ENCODE measurements around the gene SMNDC1. TPM values are rescaled to one million over a fixed set of nuclear protein-coding genes. Genes with fewer than 3 reads are reported as not detected.

SMNDC1 gene
- total RNA-seq, 1 experiment from 2014 or later = 57.8 TPM

GRCh38 chr10:110303681-110304080, 1.0 kb downstream of the SMNDC1 start:
- intact Hi-C loops (cut with micrococcal nuclease; ENCODE audit: unreplicated experiment) = loop anchor here (10.0 kb wide), 1 partner anchor 611 kb away; the partner anchor contains the start of genes BBIP1 and SHOC2
- DNase-seq (ENCODE audit: low spot score) = no peak
- Histone ChIP-seq H3K27ac (ENCODE audit: low read depth, low read length, poor library complexity, severe bottlenecking) (peak overlapping the region; percentile 95), H3K4me3 (ENCODE audit: low read depth, low read length, poor library complexity, severe bottlenecking) (peak overlapping the region; percentile 81), H3K4me1 (ENCODE audit: insufficient read depth, low read length, poor library complexity, severe bottlenecking) (peaks cover 56% of the 10 kb centered on the region), H3K9me3 (ENCODE audit: low read depth, low read length, poor library complexity, severe bottlenecking) (no peaks in the 10 kb centered on the region), H3K27me3 (replicated peaks; ENCODE audit: insufficient read depth, low read depth, low read length, poor library complexity) (no peaks in the 10 kb centered on the region), H3K36me3 (ENCODE audit: insufficient read depth, low read length, poor library complexity, severe bottlenecking) (peaks cover 47% of the 10 kb centered on the region)
- TF ChIP-seq EZH2 (IDR thresholded peaks at IDR 0.05; ENCODE audit: borderline replicate concordance, low read depth, low read length, poor library complexity, severe bottlenecking) = no peak
- no peak for TF ChIP-seq CTCF (conservative IDR thresholded peaks at IDR 0.05; ENCODE audit: low read depth, low read length)
- ChIA-PET CTCF (no interaction called here), POLR2A (ENCODE audit: low non-redundant PET) (no interaction called here)
- TSS peak; percentile 41 for BruUV-seq (replicated peaks)

- intact Hi-C loops (cut with micrococcal nuclease; ENCODE audit: unreplicated experiment) = loop anchor here (10.0 kb wide), 1 partner anchor 614 kb away; the partner anchor contains the start of genes BBIP1 and SHOC2
- POLR2A ChIA-PET (ENCODE audit: low non-redundant PET) = no interaction called here
Measured at GRCh38 chr10:110300486-110300986, 4.2 kb downstream of the SMNDC1 start.

GRCh38 chr10:110296966-110297365, 7.8 kb downstream of the SMNDC1 start:
- no peak for DNase-seq (ENCODE audit: low spot score)
- no peak overlapping the region for H3K4me3 ChIP-seq (ENCODE audit: low read depth, low read length, poor library complexity, severe bottlenecking)
- POLR2A ChIA-PET (ENCODE audit: low non-redundant PET) = no interaction called here
- TF ChIP-seq CTCF (conservative IDR thresholded peaks at IDR 0.05; ENCODE audit: low read depth, low read length) (no peak), EZH2 (IDR thresholded peaks at IDR 0.05; ENCODE audit: borderline replicate concordance, low read depth, low read length, poor library complexity, severe bottlenecking) (no peak)
- no TSS peak for BruUV-seq (replicated peaks)
- intact Hi-C loops (cut with micrococcal nuclease; ENCODE audit: unreplicated experiment) = no loop called here
- peaks cover 100% of the 10 kb centered on the region for H3K36me3 ChIP-seq (ENCODE audit: insufficient read depth, low read length, poor library complexity, severe bottlenecking)
- H3K27me3 ChIP-seq (replicated peaks; ENCODE audit: insufficient read depth, low read depth, low read length, poor library complexity) = no peaks in the 10 kb centered on the region
- no peak overlapping the region for H3K27ac ChIP-seq (ENCODE audit: low read depth, low read length, poor library complexity, severe bottlenecking)
- no peaks in the 10 kb centered on the region for H3K9me3 ChIP-seq (ENCODE audit: low read depth, low read length, poor library complexity, severe bottlenecking)
- CTCF ChIA-PET = no interaction called here
- H3K4me1 ChIP-seq (ENCODE audit: insufficient read depth, low read length, poor library complexity, severe bottlenecking) = peaks cover 13% of the 10 kb centered on the region

More at GRCh38 chr10:110300486-110300986, 4.2 kb downstream of the SMNDC1 start:
- DNase-seq (ENCODE audit: low spot score) = no peak
- TF ChIP-seq CTCF (conservative IDR thresholded peaks at IDR 0.05; ENCODE audit: low read depth, low read length) (no peak), EZH2 (IDR thresholded peaks at IDR 0.05; ENCODE audit: borderline replicate concordance, low read depth, low read length, poor library complexity, severe bottlenecking) (no peak)
- Histone ChIP-seq H3K9me3 (ENCODE audit: low read depth, low read length, poor library complexity, severe bottlenecking) (no peaks in the 10 kb centered on the region), H3K4me3 (ENCODE audit: low read depth, low read length, poor library complexity, severe bottlenecking) (no peak overlapping the region), H3K27me3 (replicated peaks; ENCODE audit: insufficient read depth, low read depth, low read length, poor library complexity) (no peaks in the 10 kb centered on the region), H3K27ac (ENCODE audit: low read depth, low read length, poor library complexity, severe bottlenecking) (no peak overlapping the region), H3K36me3 (ENCODE audit: insufficient read depth, low read length, poor library complexity, severe bottlenecking) (peaks cover 78% of the 10 kb centered on the region), H3K4me1 (ENCODE audit: insufficient read depth, low read length, poor library complexity, severe bottlenecking) (peaks cover 28% of the 10 kb centered on the region)
- BruUV-seq (replicated peaks) = no TSS peak
- CTCF ChIA-PET = interaction anchor here (1.3 kb wide), 1 partner anchor 162 kb away, joined by 3 read pairs; no protein-coding TSS in a partner anchor

Measured in A673 (cell line).